ELF-1 (cell line): Measurements from ENCODE around the gene EPHB3.
"Not testable (repeated sequence)": the region's sequence is repeated elsewhere in the genome, so short reads cannot be mapped to it uniquely, and the experiment has no call there.

Source experiments
- DNase-seq: peaks from one replicate; pipeline ENCODE4 v3.0.0-alpha.2; 2016; ENCODE audit warnings: low read depth, low spot score

Gene EPHB3

DNA sequence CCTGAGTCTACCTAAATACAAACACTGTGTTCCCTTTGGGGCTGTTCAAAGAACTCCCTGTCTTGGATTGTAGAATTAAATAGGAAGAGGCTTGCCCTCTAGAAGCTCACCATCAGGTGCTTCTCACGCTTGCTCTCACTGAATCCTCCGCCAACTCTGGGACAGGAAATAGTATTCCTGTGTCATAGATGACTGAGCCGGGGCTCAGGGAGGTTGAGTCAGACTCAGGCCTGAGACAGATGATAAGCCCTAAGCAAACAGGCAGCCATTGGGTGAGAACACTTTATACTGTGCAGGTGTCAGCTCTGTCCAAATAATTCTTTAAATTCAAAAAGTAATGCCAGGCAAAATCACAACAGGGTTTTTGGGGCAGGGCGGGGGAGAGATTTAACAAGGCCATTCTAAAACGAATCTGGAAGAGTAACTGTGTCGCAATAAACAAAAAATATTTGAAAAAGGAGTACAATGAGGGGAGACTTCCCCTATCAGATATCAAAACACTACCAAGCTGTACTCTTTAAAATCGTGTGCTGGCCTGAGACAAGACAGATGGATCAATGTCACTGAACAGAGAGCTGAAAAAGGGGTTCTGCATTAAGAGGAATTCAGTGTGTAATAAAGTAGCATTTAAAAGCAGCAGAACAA lies 59.0 kb downstream of the EPHB3 start:
- DNase-seq: no peak

- DNase-seq: not testable (repeated sequence)
These were observed 60.6 kb downstream of the EPHB3 start for GRCh38 chr3:184622156-184622555.

- no peak for DNase-seq
These were observed 65.3 kb downstream of the EPHB3 start for GRCh38 chr3:184626923-184627322.

DNA sequence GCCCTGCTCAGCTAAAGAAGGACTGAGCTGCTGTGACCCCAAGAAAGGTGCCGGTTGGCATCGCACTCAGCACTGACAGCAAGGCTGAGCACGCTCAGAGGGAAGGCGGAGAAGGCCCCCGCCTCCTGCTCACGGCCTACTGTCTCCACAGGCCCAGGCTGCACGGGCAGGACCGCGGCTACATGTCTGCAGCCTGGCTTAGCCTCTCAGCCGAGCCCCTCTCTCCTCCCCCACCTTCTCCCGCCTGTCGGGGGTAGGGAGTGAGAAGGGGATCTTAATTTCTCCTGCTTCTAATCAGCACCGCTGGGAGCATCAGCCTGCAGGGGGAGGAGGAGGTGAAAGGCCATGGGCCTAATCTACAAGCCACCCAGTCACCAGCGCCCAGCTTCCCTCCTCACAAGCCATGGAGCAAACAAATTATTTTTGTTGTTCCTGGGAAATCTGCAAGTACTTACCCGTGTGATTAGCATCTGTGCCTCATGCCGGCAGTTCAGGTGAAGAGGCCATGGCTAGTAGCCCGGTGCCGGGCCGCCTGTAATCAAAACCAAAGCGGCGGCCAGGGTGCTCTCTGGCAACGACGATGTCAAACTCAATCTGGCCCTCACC lies 68.1 kb downstream of the EPHB3 start:
- DNase-seq: peak; percentile 75

- DNase-seq: no peak
These were observed 69.4 kb downstream of the EPHB3 start for GRCh38 chr3:184630861-184631471.

DNA sequence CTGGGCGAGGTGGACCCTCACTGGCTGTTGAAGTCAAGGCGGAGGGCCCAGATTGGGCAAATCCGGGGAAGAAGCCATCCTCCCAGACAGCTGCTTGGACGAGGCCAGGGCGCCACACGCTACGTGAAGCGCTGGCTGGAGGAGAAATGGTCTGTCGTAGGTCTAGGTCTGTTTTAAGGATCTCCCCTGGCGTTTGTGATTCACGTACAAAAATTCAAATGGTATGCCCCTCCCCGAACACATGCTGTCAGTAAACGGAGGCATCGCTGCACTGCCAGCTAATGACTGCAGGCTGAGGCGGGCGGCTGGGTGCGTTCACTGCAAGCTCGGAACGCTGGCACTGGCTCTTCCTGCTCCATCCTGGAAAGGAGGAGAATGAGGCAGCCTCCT lies 69.9 kb downstream of the EPHB3 start:
- DNase-seq: no peak
